ENCODE measurements around the gene RBM10.

Gene RBM10

DNA sequence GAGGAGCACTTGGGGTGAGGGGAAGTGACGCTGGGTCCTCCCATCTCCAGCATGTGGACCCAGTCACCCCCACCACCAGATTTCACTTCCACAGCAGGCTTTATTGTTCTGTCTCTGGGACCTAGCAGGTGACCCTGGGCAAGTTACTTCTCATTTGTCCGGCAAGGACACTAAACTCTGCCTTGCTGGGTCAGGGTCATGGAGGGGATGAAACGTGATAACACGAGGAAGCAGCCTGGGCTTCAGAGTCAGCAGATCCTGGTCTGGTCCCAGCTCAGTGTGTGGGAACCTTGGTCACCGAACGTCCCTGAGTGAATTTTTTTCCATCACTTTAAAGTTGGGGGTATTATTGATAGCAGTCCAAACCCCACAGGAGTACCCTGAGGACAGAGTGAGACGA lies 52.5 kb downstream of the RBM10 start:
- DNase-seq (ENCODE audit: low read depth in 2 of 3, low spot score in 1 of 3), result no peak

DNA sequence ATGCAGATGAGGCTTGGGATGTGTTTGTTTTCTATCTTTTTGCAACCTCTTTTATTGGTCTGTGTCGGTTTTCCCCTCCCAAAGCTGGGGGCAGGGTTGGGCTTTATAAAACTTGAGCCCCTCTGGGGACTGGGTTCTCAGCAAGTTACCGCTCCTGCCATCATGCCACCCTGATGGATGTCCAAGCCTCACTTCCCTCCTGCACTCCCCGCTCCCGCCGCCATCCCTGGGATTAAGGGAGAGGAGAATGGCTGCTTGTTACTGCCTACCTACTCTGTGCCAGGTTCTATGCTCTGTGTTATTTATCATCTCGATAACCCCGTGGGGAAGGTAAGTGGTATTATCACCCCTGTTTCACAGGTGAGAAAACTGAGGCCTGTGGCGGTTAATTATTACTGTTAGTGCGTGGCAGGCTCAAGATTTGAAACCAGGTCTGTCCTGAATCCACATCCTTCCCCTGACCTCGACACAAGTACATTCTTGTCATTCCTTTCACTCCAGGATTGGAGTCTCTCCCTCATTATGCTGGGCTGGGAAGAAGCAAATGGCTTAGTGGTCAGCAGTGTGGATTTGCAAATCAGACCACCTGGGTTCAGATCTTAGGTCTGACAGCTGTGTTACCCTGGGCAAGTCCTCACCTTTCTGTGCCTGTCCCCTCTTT lies 53.1 kb downstream of the RBM10 start:
- DNase-seq (ENCODE audit: low read depth in 2 of 3, low spot score in 1 of 3), result no peak

DNA sequence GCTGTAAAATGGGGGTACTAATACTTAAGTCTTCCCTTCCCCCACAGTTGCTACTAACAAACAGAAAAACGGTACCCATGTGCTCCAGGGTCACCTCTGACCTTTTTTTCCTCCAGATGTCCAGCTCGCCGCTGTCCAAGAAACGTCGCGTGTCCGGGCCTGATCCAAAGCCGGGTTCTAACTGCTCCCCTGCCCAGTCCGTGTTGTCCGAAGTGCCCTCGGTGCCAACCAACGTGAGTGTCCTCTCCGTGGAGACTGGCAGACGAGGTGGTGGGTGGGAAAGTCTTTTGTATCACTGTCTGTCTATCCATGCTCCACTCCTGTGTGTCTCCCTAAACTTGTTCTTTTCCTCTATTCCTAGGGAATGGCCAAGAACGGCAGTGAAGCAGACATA lies 53.7 kb downstream of the RBM10 start:
- no peak for DNase-seq (ENCODE audit: low read depth in 2 of 3, low spot score in 1 of 3)

DNA sequence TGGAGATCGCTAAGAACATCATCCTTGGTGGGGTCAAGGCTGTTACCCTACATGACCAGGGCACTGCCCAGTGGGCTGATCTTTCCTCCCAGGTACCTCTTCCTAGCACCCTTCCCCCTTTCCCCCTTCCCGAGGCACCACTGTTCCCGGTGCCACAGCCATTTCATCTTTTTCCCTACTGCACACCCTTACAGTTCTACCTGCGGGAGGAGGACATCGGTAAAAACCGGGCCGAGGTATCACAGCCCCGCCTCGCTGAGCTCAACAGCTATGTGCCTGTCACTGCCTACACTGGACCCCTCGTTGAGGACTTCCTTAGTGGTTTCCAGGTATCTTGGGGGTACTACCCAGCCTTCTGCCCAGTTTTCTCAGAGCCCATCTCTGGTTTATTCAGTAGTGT lies 54.3 kb downstream of the RBM10 start:
- no peak for DNase-seq (ENCODE audit: low read depth in 2 of 3, low spot score in 1 of 3)

DNA sequence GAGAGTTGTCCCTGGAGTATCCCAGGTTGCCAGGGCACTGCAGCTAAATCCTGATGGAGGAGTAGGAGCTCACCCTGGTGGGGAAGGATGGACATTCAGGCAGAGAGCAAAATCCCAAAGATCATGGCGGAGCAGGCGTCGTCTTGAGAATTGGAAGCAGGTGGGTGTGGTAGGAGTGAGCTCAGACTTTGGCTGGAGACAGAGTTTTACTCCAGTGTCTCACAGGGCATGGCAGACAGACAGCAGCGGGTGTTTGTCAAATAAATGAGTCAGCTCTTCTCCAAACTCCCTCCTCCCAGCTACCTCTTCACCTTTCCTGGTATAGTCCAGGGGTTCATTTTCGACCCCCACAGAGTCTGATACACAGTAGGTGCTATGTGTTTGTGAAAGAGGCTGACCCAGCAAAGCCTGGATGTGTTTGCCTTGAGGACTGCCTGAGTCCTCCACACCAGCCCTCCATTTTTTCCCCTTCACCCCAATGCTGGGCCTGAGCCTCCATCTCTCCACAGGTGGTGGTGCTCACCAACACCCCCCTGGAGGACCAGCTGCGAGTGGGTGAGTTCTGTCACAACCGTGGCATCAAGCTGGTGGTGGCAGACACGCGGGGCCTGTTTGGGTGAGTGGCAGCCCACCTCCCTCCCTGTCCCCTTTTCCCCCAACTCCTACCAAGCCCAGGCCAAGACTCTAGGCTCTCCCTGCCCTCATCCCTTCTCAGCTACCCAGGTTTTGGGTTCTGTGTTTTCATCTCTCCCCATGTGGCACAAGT lies 55.5 kb downstream of the RBM10 start:
- DNase-seq (ENCODE audit: low read depth in 2 of 3, low spot score in 1 of 3), result no peak

DNA sequence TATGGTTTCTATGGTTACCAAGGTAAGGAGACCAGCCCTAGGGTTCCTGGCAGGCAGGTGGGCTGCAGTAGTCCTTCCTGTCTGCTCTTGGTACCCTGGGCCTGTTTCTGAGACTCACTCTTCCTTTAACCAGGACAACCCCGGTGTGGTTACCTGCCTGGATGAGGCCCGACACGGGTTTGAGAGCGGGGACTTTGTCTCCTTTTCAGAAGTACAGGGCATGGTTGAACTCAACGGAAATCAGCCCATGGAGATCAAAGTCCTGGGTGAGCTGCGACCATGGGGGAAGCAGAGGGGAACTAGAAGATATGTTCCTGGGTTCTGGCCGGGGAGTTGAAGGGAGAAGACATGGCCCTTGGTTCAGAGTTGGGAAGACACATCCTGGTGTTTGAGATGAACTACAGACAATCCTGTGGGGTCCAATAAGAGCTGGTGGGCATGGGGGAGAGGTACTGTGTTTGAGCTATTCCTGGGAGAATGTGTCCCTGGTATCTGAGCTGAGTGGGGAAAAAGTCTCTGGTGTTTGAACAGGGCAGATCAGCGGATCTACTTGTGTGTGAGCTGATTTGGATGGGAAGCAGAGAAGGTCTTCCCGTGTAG lies 56.4 kb downstream of the RBM10 start:
- no peak for DNase-seq (ENCODE audit: low read depth in 2 of 3, low spot score in 1 of 3)

DNA sequence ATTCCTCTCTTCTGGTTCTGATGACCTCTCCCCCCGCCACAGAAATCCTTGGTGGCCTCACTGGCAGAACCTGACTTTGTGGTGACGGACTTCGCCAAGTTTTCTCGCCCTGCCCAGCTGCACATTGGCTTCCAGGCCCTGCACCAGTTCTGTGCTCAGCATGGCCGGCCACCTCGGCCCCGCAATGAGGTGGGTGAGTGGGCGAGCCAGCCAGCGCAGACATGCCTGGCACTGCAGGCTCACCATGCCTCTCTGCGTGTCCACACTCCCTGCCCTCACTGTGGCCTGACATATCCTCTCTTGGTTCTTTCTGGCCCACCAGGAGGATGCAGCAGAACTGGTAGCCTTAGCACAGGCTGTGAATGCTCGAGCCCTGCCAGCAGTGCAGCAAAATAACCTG lies 57.3 kb downstream of the RBM10 start:
- no peak for DNase-seq (ENCODE audit: low read depth in 2 of 3, low spot score in 1 of 3)

DNA sequence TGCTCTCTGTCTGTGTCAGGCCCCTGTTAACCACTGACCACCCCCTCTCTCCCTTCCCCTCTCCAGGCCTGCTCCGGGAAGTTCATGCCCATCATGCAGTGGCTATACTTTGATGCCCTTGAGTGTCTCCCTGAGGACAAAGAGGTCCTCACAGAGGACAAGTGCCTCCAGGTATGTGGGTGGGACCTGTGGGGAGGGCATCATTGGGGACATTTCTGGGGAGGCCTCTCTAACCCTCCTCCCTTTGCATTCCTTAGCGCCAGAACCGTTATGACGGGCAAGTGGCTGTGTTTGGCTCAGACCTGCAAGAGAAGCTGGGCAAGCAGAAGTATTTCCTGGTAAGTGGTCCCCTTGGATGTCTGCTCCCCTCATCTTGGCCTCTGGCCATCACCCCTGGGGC lies 57.9 kb downstream of the RBM10 start:
- DNase-seq (ENCODE audit: low read depth in 2 of 3, low spot score in 1 of 3), result no peak

DNA sequence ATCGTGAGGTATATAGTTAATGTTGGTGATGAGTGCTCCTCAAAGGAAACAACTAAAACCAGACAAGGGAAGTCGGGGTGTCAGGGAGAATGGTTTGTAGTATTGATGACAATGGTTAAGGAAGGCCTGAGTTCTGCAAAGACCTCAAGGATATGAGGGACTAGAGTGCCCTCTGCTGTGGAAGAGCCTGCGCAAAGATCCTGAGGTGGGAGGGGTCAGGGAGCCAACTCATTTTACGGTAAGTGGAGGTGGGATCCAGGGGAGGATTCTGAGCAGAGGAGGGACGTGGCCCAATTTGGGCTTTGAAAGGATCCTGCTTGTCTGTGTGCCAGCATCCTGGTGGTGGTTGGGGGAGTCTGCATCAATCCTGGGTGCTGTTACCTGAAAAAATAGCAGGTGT lies 59.9 kb downstream of the RBM10 start:
- DNase-seq (ENCODE audit: low read depth in 2 of 3, low spot score in 1 of 3), result no peak

DNA sequence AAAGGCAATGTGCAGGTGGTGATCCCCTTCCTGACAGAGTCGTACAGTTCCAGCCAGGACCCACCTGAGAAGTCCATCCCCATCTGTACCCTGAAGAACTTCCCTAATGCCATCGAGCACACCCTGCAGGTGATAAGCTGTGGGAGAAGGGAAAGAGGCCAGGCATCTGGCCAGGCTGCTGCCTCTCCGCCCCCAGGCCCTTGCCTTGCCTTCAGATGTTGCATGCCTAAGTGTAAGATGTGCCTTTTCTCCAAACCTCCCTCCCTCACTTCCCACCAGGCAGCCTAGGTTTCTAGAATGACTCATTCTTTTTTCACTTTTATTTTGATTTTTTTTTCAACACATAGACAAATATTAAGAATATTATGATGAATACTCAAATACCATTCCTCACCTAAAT lies 61.3 kb downstream of the RBM10 start:
- no peak for DNase-seq (ENCODE audit: low read depth in 2 of 3, low spot score in 1 of 3)

DNA sequence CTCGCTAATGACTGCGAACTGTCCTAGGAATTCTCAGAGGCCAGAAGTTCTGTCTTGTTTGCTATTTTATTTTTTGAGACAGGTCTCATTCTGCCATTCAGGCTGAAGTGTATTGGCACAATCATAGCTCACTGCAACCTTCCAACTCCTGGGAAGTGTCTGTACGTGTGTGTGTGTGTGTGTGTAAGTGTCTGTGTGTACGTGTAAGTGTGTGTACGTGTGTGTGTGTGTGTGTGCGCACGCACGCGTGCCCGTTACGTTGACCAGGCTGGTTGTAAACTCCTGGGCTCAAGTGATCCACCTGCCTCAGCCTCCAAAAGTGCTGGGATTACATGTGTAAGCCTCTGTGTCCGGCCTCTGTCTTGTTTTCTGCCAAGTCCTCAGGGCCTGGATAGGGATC lies 63.1 kb downstream of the RBM10 start:
- DNase-seq (ENCODE audit: low read depth in 2 of 3, low spot score in 1 of 3), result no peak

DNA sequence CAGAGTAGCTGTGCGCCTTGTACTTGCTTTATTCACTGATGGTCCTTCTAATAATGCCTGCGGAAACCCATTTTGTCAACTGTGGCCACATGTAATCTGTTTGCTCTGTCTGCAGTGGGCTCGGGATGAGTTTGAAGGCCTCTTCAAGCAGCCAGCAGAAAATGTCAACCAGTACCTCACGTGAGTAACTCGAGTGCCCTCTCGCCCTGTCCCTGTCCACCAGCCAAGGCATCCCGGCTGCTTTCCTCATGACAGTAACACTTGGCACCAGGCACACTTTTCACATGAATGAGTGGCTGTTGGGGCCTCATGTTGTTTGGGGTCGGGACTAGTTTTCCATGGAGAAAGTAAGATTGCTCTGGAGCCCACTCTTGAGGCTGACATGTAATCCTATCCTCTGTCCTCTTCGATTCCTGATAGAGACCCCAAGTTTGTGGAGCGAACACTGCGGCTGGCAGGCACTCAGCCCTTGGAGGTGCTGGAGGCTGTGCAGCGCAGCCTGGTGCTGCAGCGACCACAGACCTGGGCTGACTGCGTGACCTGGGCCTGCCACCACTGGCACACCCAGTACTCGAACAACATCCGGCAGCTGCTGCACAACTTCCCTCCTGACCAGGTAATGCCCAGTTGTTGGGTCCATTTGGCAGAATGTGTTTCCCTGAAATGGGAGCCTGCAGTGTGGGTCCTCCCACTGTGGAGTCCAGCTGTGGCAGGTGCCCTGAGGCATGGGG lies 64.7 kb downstream of the RBM10 start:
- DNase-seq (ENCODE audit: low read depth in 2 of 3, low spot score in 1 of 3), result no peak

DNA sequence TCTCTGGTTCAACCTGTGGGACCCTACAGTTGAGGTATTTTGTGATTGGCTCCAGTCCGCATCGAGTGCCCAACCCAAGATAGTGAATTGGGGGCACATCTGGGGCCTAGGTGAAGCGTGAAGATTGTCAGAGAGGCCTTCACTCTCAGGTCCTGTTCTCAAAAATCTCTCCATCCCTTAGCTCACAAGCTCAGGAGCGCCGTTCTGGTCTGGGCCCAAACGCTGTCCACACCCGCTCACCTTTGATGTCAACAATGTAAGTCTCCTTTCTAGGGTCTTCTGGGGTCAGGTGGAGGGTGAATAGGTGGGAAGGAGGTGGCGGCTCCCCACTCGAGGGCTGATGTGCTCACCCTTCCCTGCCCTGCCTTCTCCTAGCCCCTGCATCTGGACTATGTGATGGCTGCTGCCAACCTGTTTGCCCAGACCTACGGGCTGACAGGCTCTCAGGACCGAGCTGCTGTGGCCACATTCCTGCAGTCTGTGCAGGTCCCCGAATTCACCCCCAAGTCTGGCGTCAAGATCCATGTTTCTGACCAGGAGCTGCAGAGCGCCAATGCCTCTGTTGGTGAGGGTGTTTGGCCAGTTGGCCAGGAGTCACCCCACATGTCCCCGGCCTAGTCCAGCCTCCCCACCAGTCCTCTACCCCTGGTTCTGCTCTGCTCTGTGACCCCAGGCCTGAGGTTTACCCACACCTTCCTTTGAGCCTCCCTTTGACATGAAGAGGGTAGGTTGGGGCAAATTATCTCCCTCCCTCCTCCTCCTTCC lies 65.8 kb downstream of the RBM10 start:
- DNase-seq (ENCODE audit: low read depth in 2 of 3, low spot score in 1 of 3), result no peak

DNA sequence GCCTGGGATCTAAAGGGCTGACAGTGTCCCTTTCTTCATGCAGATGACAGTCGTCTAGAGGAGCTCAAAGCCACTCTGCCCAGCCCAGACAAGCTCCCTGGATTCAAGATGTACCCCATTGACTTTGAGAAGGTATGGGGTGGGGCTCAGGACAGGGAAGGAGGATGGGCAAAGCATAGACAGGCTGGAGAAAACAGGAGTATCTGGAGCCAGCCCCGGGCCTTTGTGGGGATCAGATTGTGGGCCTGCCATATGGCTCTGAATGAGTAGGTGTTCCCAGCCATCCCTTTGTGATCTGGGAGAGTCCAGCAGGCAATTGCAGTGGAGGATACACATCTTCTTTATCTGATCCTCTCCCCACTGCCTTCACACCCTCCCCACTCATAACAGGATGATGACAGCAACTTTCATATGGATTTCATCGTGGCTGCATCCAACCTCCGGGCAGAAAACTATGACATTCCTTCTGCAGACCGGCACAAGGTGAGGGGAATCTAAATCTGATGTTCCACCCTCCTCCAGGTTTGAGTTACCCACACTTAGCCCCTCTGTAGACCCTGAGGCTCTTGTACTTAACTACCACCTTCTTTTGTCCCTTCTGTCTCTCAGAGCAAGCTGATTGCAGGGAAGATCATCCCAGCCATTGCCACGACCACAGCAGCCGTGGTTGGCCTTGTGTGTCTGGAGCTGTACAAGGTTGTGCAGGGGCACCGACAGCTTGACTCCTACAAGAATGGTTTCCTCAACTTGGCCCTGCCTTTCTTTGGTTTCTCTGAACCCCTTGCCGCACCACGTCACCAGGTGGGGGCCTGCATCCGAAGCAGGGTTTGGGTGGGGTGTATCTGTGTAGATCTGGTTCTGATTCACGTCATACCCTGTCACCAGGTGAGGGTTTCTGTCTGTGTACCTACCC lies 67.6 kb downstream of the RBM10 start:
- no peak for DNase-seq (ENCODE audit: low read depth in 2 of 3, low spot score in 1 of 3)

DNA sequence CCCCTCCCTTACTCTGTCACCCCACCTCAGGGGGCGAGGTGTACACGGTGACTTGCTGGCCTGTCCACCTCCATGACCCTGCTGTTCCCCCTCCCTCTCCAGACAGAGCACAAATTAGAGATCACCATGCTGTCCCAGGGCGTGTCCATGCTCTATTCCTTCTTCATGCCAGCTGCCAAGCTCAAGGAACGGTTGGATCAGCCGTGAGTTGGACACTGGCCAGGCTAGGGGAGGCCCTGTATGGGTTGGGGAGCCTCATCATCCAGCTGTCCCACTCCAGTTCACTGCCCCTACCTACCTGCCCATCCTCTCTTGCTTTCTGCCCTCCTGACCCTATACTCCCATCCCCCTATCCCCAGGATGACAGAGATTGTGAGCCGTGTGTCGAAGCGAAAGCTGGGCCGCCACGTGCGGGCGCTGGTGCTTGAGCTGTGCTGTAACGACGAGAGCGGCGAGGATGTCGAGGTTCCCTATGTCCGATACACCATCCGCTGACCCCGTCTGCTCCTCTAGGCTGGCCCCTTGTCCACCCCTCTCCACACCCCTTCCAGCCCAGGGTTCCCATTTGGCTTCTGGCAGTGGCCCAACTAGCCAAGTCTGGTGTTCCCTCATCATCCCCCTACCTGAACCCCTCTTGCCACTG lies 69.5 kb downstream of the RBM10 start:
- DNase-seq (ENCODE audit: low read depth in 2 of 3, low spot score in 1 of 3), result no peak

DNA sequence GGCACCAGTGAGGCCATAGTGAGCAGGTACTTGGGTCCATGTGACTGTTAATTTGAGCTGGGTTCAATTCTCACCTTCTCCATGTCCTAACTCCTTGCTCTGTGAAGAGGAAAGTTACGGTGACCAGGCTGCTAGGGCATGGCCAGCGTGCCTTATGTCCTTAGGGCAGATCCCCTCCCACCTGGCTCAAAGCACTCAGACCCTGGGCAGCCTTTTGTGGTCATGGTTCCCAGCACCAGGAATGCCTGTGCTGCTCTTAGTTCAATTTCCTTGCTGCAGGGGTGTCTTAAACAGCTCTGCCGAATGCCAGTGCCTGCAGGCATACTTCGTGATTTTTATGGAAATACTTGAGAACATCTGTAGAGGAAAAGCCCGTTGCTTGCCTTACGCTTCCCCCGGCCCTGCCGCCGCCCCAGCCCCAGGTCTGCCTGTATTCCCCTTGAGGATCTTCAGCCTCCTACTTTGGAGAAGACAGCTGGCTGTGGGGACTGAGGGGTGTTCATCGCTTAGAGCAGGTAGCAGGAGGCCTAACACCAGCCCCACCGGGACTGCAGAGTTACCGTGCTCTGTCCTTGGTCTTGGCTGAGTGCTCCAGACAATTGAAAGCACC lies 70.4 kb downstream of the RBM10 start:
- DNase-seq (ENCODE audit: low read depth in 2 of 3, low spot score in 1 of 3), result no peak

DNA sequence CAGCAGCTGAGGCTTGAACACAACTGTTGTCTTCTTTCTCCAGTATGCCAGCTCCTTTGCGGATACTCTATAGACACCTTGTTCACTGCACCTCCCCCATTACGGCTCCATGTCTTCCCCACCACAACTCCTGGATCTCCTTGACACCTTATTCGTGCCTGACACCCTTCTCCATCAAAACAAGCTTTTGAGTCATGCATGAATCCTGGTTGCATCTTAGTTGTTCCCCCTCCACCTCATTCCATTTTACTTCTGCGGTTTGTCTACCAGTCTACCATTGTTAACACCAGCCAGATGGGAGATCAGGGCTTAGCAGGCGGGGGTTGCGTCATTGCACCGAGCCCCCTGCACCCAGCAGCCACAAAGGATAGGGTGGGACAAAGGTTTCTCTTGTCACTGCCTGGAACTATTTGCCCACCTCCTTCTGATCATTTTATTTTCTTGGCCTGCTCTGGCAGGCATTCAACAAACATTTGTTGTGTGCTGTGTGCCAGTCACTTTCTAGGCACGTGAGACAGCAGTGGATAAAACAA lies 71.4 kb downstream of the RBM10 start:
- no peak for DNase-seq (ENCODE audit: low read depth in 2 of 3, low spot score in 1 of 3)

DNA sequence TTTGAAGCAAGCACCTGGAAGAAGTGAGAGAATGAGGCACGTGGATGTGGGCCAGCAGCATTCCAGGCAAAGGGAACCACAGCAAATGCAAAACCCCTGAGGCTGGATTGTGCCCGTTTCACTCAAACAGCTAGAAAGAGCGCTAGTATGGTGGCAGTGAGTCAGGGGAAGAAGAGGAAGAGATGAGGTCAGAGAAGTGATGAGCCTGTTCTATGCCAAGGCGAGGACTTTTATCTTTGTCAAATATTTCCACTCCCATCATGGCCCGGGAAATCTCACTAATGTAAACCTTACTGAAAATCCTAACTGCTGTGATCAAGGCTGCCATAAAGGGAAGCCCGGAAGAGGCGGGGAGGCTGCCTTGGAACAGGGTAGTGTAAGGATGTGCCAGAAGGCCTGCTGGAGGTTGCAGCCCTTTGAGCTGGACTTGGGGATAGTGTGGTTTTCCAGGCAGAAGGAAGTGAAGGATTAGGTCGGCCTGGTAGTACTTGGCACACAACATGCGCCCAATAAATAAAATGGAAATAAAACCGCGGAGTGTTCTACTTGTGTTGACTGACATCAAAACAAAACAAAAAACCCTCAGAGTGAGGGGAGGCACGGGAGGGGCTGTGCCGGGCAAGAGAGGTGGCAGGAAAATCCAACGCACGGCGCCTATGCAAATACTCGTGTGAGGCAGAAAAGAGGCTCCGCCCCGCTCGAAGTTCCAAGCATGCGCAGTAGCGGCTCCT lies 72.3 kb downstream of the RBM10 start:
- peak; percentile 4 to 86 (median 26) for DNase-seq (ENCODE audit: low read depth in 2 of 3, low spot score in 1 of 3)

Data from stimulated activated CD4-positive, alpha-beta T cell treated with anti-CD3 and anti-CD28 coated beads, Interleukin-12 subunit alpha, Interleukin-12 subunit beta, amount 100 ng/mL, for 48 hours (primary cell).